ENCODE data around the gene CD209. TPM values are rescaled to one million over a fixed set of nuclear protein-coding genes. Genes with fewer than 3 reads are reported as not detected.

The CD209 gene
- total RNA-seq, 1 experiment from 2014 or later, result not detected

GRCh38 chr19:7783991-7784423, 36.7 kb upstream of the CD209 start:
- H3K4me3 ChIP-seq (ENCODE audit: low read depth in 2 of 2, low read length in 2 of 2), result no peak overlapping the region
- CTCF ChIA-PET, result no interaction called here
- intact Hi-C loops (cut with micrococcal nuclease; ENCODE audit: unreplicated experiment) (no loop called here), in situ Hi-C loops (cut with HindIII; ENCODE audit: low pct_unique_long_range_greater_than_20kb, low sequenced_read_pairs) (no loop called here)
- peak; percentile 45; the same call in 1 of the 2 replicates for ATAC-seq
- H3K36me3 ChIP-seq (ENCODE audit: control insufficient read depth, insufficient read depth, low read length), result no peaks in the 10 kb centered on the region
- H3K27ac ChIP-seq (ENCODE audit: low read length), result no peak overlapping the region
- no peaks in the 10 kb centered on the region for H3K4me1 ChIP-seq (ENCODE audit: control insufficient read depth, insufficient read depth, low read length)
- POLR2A ChIA-PET, result no interaction called here
- TF ChIP-seq CTCF (IDR thresholded peaks at IDR 0.05) (no peak), SIN3A (IDR thresholded peaks at IDR 0.05; ENCODE audit: borderline replicate concordance, insufficient read depth, low read depth, low read length) (no peak), POLR2AphosphoS5 (IDR thresholded peaks at IDR 0.05; ENCODE audit: low read depth, low read length) (no peak), TCF7L2 (IDR thresholded peaks at IDR 0.05; ENCODE audit: low read depth, low read length) (no peak)
- TF ChIP-seq, protein P1, sequence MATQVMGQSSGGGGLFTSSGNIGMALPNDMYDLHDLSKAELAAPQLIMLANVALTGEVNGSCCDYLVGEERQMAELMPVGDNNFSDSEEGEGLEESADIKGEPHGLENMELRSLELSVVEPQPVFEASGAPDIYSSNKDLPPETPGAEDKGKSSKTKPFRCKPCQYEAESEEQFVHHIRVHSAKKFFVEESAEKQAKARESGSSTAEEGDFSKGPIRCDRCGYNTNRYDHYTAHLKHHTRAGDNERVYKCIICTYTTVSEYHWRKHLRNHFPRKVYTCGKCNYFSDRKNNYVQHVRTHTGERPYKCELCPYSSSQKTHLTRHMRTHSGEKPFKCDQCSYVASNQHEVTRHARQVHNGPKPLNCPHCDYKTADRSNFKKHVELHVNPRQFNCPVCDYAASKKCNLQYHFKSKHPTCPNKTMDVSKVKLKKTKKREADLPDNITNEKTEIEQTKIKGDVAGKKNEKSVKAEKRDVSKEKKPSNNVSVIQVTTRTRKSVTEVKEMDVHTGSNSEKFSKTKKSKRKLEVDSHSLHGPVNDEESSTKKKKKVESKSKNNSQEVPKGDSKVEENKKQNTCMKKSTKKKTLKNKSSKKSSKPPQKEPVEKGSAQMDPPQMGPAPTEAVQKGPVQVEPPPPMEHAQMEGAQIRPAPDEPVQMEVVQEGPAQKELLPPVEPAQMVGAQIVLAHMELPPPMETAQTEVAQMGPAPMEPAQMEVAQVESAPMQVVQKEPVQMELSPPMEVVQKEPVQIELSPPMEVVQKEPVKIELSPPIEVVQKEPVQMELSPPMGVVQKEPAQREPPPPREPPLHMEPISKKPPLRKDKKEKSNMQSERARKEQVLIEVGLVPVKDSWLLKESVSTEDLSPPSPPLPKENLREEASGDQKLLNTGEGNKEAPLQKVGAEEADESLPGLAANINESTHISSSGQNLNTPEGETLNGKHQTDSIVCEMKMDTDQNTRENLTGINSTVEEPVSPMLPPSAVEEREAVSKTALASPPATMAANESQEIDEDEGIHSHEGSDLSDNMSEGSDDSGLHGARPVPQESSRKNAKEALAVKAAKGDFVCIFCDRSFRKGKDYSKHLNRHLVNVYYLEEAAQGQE (IDR thresholded peaks at IDR 0.05; ENCODE audit: insufficient read depth in 1 of 2, low read depth in 2 of 2, low read length in 1 of 2), result peak; percentile 63 to 76; a peak in 3 of 4 replicates
- no peak for DNase-seq (ENCODE audit: low read depth, low spot score)
- H3K27me3 ChIP-seq (ENCODE audit: control insufficient read depth, insufficient read depth, low read length), result no peaks in the 10 kb centered on the region
- H3K9me3 ChIP-seq (ENCODE audit: control insufficient read depth, insufficient read depth, low read depth, low read length), result no peaks in the 10 kb centered on the region
- BruUV-seq (replicated peaks), result no TSS peak

DNA sequence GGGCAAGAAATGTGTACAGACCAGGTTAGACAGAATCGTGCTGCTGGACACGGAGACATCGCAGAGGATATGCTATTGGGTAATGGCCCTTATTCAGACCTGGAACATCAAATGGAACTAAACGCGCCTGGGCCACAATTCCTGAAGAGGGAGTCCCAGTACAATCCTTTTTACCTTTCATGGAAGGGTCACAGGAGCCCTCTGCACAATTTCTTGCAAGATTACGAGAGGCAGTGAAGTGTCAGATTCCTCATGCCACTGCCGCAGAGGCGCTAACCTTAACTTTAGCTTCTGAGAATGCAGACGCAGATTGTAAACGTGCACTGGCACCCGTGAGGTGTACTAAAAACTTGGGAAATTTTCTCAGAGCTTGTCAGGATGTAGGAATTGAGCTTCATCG, 33.8 kb upstream of the CD209 start:
- no peak overlapping the region for H3K4me3 ChIP-seq (ENCODE audit: low read depth in 2 of 2, low read length in 2 of 2)
- H3K27ac ChIP-seq (ENCODE audit: low read length), result no peak overlapping the region
- H3K36me3 ChIP-seq (ENCODE audit: control insufficient read depth, insufficient read depth, low read length), result no peaks in the 10 kb centered on the region
- H3K4me1 ChIP-seq (ENCODE audit: control insufficient read depth, insufficient read depth, low read length), result no peaks in the 10 kb centered on the region
- in situ Hi-C loops (cut with HindIII; ENCODE audit: low pct_unique_long_range_greater_than_20kb, low sequenced_read_pairs) (no loop called here), intact Hi-C loops (cut with micrococcal nuclease; ENCODE audit: unreplicated experiment) (no loop called here)
- DNase-seq (ENCODE audit: low read depth, low spot score) (no peak), ATAC-seq (no peak)
- TF ChIP-seq, protein P1 (IDR thresholded peaks at IDR 0.05; ENCODE audit: insufficient read depth in 1 of 2, low read depth in 2 of 2, low read length in 1 of 2), result no peak
- TF ChIP-seq CTCF (IDR thresholded peaks at IDR 0.05) (no peak; the same call in 1 of the 2 replicates), TCF7L2 (IDR thresholded peaks at IDR 0.05; ENCODE audit: low read depth, low read length) (no peak), SIN3A (IDR thresholded peaks at IDR 0.05; ENCODE audit: borderline replicate concordance, insufficient read depth, low read depth, low read length) (no peak), POLR2AphosphoS5 (IDR thresholded peaks at IDR 0.05; ENCODE audit: low read depth, low read length) (no peak)
- ChIA-PET CTCF (interaction anchor here (0.6 kb wide), 1 partner anchor 18 kb away, joined by 3 read pairs; no protein-coding TSS in a partner anchor), POLR2A (no interaction called here)
- no TSS peak for BruUV-seq (replicated peaks)
- no peaks in the 10 kb centered on the region for H3K9me3 ChIP-seq (ENCODE audit: control insufficient read depth, insufficient read depth, low read depth, low read length)
- H3K27me3 ChIP-seq (ENCODE audit: control insufficient read depth, insufficient read depth, low read length), result no peaks in the 10 kb centered on the region

Data from Panc1 (cell line).